Hepatocyte (in vitro differentiated cells): Measurements from ENCODE around the gene MASP1. TPM values are rescaled to one million over a fixed set of nuclear protein-coding genes. Genes with fewer than 3 reads are reported as not detected.

Experiments used
- DNase-seq: peaks from one replicate; pipeline ENCODE4 v3.0.0-alpha.2; 2016; ENCODE audit warnings: low spot score
- H2AFZ ChIP-seq: fragments of 200-600 bp; sonication (generic); 2 replicates; pipeline ENCODE4 v1.6.0; 2016; ENCODE audit warnings: antibody characterized with exemption, mild to moderate bottlenecking
- H3K27ac ChIP-seq: fragments of 200-600 bp; sonication (generic); 2 replicates; pipeline ENCODE4 v1.5.1; 2016; ENCODE audit warnings: mild to moderate bottlenecking
- H3K27me3 ChIP-seq: fragments of 200-600 bp; sonication (generic); 2 replicates; pipeline ENCODE4 v1.6.1; 2016
- H3K36me3 ChIP-seq: fragments of 200-600 bp; sonication (generic); replicated peaks from 2 replicates; pipeline ENCODE4 v1.5.1; 2016; ENCODE audit warnings: low read depth; ENCODE audit not compliant: insufficient read depth
- H3K4me1 ChIP-seq: fragments of 200-600 bp; sonication (generic); 2 replicates; pipeline ENCODE4 v1.5.1; 2016; ENCODE audit warnings: mild to moderate bottlenecking, moderate library complexity; ENCODE audit not compliant: insufficient read depth
- H3K4me2 ChIP-seq: fragments of 200-600 bp; sonication (generic); 2 replicates; pipeline ENCODE4 v1.6.0; 2016
- H3K4me3 ChIP-seq: fragments of 200-600 bp; sonication (generic); 2 replicates; pipeline ENCODE4 v1.5.1; 2016; ENCODE audit warnings: mild to moderate bottlenecking
- H3K79me2 ChIP-seq: fragments of 200-600 bp; sonication (generic); 2 replicates; pipeline ENCODE4 v1.6.0; 2017; ENCODE audit warnings: mild to moderate bottlenecking
- H3K9me2 ChIP-seq: fragments of 200-600 bp; sonication (generic); replicated peaks from 2 replicates; pipeline ENCODE4 v1.6.0; 2017; ENCODE audit warnings: mild to moderate bottlenecking; ENCODE audit not compliant: insufficient read depth
- H3K9me3 ChIP-seq: fragments of 200-600 bp; sonication (generic); 2 replicates; pipeline ENCODE4 v1.5.1; 2016; ENCODE audit warnings: low read depth, mild to moderate bottlenecking
- H4K20me1 ChIP-seq: fragments of 200-600 bp; sonication (generic); 2 replicates; pipeline ENCODE4 v1.6.0; 2016; ENCODE audit warnings: mild to moderate bottlenecking; ENCODE audit not compliant: insufficient read depth, poor library complexity, severe bottlenecking
- EZH2 ChIP-seq: fragments of 200-600 bp; sonication (generic); IDR thresholded peaks from 2 replicates; pipeline ENCODE4 v1.6.1; 2016; ENCODE audit warnings: antibody characterized with exemption, mild to moderate bottlenecking, borderline replicate concordance
- EZH2phosphoT487 ChIP-seq: fragments of 200-600 bp; sonication (generic); IDR thresholded peaks from one replicate; pipeline ENCODE4 v1.6.1; 2018; ENCODE audit warnings: antibody characterized with exemption, mild to moderate bottlenecking, low read depth, moderate library complexity; ENCODE audit not compliant: unreplicated experiment, severe bottlenecking
- whole genome bisulfite sequencing: methylation state at CpG from one replicate; pipeline ENCODE4 v1.1.6; 2016; ENCODE audit warnings: low lambda C conversion rate; ENCODE audit errors: missing lambda C conversion rate; 5-methylcytosine and 5-hydroxymethylcytosine counted together
- polyA plus RNA-seq: library from polyadenylated mRNA; unstranded; fragments of >200 nt; fragmentation: Nextera tagmentation; extraction: Ambion mirVana; gene quantifications from 2 replicates; pipeline ENCODE4 v1.2.1, GENCODE V29; 2016
- total RNA-seq: library from RNA; depleted of rRNA; stranded (reverse); fragments of >200 nt; gene quantifications from 2 replicates; pipeline ENCODE4 v1.2.3, GENCODE V29; 2014
- TF ChIP-seq, protein P1 (sequence below): fragments of 200-600 bp; sonication (generic); IDR thresholded peaks from 2 replicates; pipeline ENCODE4 v1.5.1; 2016; ENCODE audit warnings: antibody characterized with exemption, mild to moderate bottlenecking; ENCODE audit not compliant: poor library complexity

MASP1 gene
- total and polyA plus RNA-seq, 2 experiments from 2014 or later: 23.3 to 29.0 TPM

DNA sequence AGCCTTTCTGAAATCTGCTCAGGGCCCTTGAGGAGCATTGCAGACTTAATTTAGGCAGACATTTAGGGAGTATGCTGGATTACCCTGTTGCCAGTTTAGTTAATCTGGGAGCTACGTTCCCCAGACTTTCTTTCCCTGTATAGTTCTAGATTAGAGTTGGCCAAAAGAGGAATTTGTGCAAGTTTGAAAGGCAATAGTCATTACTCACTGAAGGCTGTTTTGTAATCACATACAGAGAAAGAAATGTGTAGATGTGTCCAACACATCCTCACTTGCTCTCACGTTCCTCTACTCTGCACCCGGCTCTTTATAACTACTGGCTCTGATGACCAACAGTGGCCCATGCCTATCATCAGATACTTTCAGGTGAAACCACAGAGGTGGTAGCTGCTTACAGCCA is 24.2 kb downstream of the MASP1 start:
- no peak for DNase-seq
- H3K4me1 ChIP-seq: peaks cover 29% of the 10 kb centered on the region
- H3K27me3 ChIP-seq: no peaks in the 10 kb centered on the region
- H3K36me3 ChIP-seq: no peaks in the 10 kb centered on the region
- no peaks in the 10 kb centered on the region for H3K9me2 ChIP-seq
- no peak overlapping the region for H3K4me2 ChIP-seq
- no peaks in the 10 kb centered on the region for H4K20me1 ChIP-seq
- H2AFZ ChIP-seq: no peak overlapping the region
- H3K4me3 ChIP-seq: no peak overlapping the region
- H3K79me2 ChIP-seq: no peaks in the 10 kb centered on the region
- H3K27ac ChIP-seq: no peak overlapping the region
- TF ChIP-seq, protein P1, sequence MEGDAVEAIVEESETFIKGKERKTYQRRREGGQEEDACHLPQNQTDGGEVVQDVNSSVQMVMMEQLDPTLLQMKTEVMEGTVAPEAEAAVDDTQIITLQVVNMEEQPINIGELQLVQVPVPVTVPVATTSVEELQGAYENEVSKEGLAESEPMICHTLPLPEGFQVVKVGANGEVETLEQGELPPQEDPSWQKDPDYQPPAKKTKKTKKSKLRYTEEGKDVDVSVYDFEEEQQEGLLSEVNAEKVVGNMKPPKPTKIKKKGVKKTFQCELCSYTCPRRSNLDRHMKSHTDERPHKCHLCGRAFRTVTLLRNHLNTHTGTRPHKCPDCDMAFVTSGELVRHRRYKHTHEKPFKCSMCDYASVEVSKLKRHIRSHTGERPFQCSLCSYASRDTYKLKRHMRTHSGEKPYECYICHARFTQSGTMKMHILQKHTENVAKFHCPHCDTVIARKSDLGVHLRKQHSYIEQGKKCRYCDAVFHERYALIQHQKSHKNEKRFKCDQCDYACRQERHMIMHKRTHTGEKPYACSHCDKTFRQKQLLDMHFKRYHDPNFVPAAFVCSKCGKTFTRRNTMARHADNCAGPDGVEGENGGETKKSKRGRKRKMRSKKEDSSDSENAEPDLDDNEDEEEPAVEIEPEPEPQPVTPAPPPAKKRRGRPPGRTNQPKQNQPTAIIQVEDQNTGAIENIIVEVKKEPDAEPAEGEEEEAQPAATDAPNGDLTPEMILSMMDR: no peak
- no peak for TF ChIP-seq EZH2
- 85% methylated on average over 3 of the region's 3 CpGs for WGBS
- H3K9me3 ChIP-seq: peaks cover 5% of the 10 kb centered on the region

DNA sequence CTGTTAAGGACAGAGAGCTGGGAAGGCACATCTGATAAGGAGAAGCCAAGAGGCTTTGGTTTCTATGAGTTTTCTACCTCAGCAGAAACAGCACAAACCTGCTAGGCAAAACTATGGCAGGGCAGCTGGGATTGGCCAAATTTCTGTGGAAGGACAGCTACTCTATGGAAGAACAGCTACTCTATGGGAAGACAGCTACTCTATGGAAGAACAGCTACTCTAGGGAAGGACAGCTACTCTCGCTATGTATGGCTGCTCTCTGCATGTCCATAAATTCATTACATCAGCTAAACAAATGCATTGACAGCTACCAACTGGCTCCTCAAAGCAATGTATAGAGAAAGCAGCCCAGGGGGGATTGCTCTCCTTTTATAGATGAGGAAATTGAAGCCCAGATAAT is 24.8 kb downstream of the MASP1 start:
- Histone ChIP-seq H3K9me2 (no peaks in the 10 kb centered on the region), H3K27ac (no peak overlapping the region), H3K4me3 (no peak overlapping the region), H3K27me3 (no peaks in the 10 kb centered on the region), H2AFZ (no peak overlapping the region), H3K36me3 (no peaks in the 10 kb centered on the region), H3K4me1 (peaks cover 29% of the 10 kb centered on the region), H3K4me2 (no peak overlapping the region), H3K79me2 (no peaks in the 10 kb centered on the region), H3K9me3 (peaks cover 5% of the 10 kb centered on the region), H4K20me1 (no peaks in the 10 kb centered on the region)
- DNase-seq: no peak
- TF ChIP-seq, protein P1: no peak
- TF ChIP-seq EZH2phosphoT487: no peak
- TF ChIP-seq EZH2: no peak
- WGBS: 100% methylated on average over 1 of the region's 1 CpG

DNA sequence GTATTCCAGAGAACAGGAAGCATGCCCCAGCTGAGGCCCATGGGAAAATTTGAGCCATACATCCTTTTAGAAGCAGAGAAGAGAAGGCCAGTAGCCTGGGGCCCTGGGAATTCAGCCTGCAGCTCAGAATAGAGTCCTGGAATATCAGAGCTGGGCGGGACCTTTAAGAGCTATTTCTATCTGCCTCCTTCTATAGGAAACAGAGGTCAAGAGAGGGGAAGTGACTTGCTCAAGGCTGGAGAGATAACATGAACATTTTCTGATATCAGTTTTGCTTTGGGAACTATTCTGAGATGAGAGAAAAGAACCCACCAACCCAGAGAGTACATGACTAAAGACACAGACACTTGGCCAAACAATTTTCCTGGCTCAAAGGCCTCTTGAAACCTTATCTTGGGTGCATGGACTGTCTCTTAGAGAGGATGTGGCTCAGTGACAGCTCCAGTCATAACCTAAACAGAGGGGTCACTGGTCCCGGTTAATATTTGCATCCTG is 26.0 kb downstream of the MASP1 start:
- TF ChIP-seq, protein P1: no peak
- TF ChIP-seq EZH2 (no peak), EZH2phosphoT487 (no peak)
- WGBS: 74% methylated on average over 2 of the region's 2 CpGs
- no peak overlapping the region for H2AFZ ChIP-seq

DNA sequence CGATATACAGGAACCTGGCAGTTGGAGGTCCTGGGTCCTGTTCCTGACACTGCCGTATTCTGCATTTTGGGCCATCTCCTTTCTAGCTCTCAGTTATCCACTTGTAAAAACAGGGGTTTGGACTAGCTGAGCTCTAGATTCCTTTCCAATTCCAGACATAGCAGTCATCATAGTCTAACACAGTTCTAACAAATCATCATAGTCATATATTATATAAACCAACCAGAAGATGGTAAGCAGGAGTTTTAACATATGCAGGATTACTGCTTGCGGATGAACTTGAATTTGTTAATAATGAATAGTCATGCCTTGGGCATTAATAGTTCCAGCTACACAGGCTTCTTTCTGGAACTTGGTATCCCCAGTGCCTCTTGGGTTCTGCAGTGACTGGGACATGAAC is 26.6 kb downstream of the MASP1 start:
- peaks cover 5% of the 10 kb centered on the region for H3K9me3 ChIP-seq
- no peaks in the 10 kb centered on the region for H3K79me2 ChIP-seq
- H4K20me1 ChIP-seq: no peaks in the 10 kb centered on the region
- no peak for DNase-seq
- no peak overlapping the region for H2AFZ ChIP-seq
- peak overlapping the region; percentile 77 for H3K27ac ChIP-seq
- no peaks in the 10 kb centered on the region for H3K9me2 ChIP-seq
- no peak overlapping the region for H3K4me3 ChIP-seq
- peaks cover 29% of the 10 kb centered on the region for H3K4me1 ChIP-seq
- H3K27me3 ChIP-seq: no peaks in the 10 kb centered on the region
- WGBS: 82% methylated on average over 3 of the region's 3 CpGs
- H3K36me3 ChIP-seq: no peaks in the 10 kb centered on the region
- TF ChIP-seq EZH2phosphoT487 (no peak), EZH2 (no peak)
- TF ChIP-seq, protein P1: no peak
- peak overlapping the region; percentile 26 for H3K4me2 ChIP-seq

More for the DNA sequence above, 26.0 kb downstream of the MASP1 start:
- H3K4me2 ChIP-seq: peak overlapping the region; percentile 26
- no peak overlapping the region for H3K4me3 ChIP-seq
- peak; percentile 17 for DNase-seq
- no peaks in the 10 kb centered on the region for H3K27me3 ChIP-seq
- H3K9me3 ChIP-seq: peaks cover 5% of the 10 kb centered on the region
- H3K4me1 ChIP-seq: peaks cover 29% of the 10 kb centered on the region
- no peaks in the 10 kb centered on the region for H4K20me1 ChIP-seq
- no peaks in the 10 kb centered on the region for H3K9me2 ChIP-seq
- H3K27ac ChIP-seq: peak overlapping the region; percentile 77
- no peaks in the 10 kb centered on the region for H3K79me2 ChIP-seq
- no peaks in the 10 kb centered on the region for H3K36me3 ChIP-seq
